EL (cell line): ENCODE results near the gene ITPKC.

ENCODE experiments used
- DNase-seq: peaks from one replicate; pipeline ENCODE4 v3.0.0-alpha.2; 2016

The ITPKC gene

GRCh38 chr19:40716482-40717324 is at the start of gene ITPKC, which contains the start of gene COQ8B:
Gene ITPKC, plus strand, starts transcription at chr19:40717112. Its CDS starts 24 bp downstream, at chr19:40717136.
Gene COQ8B, minus strand, starts transcription at chr19:40716886. Its CDS starts 2,254 bp downstream, at chr19:40714632.
- DNase-seq: peak; percentile 98

GRCh38 chr19:40667602-40668001 is 49.3 kb upstream of the ITPKC start:
- DNase-seq: no peak

GRCh38 chr19:40668991-40669614 is 47.8 kb upstream of the ITPKC start:
- DNase-seq: no peak

GRCh38 chr19:40671404-40671803 is 45.5 kb upstream of the ITPKC start:
- DNase-seq: no peak

GRCh38 chr19:40672038-40672437 is 44.9 kb upstream of the ITPKC start:
- no peak for DNase-seq

GRCh38 chr19:40672573-40673299 is 44.2 kb upstream of the ITPKC start:
- no peak for DNase-seq

- DNase-seq: no peak
Measured at GRCh38 chr19:40673397-40673796, 43.5 kb upstream of the ITPKC start.

- no peak for DNase-seq
Measured at GRCh38 chr19:40674291-40674690, 42.6 kb upstream of the ITPKC start.

GRCh38 chr19:40677156-40677555 is 39.8 kb upstream of the ITPKC start:
- no peak for DNase-seq

GRCh38 chr19:40681039-40681438 is 35.9 kb upstream of the ITPKC start:
- DNase-seq: no peak

GRCh38 chr19:40682431-40682964 is 34.4 kb upstream of the ITPKC start:
- DNase-seq: no peak

- DNase-seq: no peak
Measured at GRCh38 chr19:40683437-40683836, 33.5 kb upstream of the ITPKC start.

GRCh38 chr19:40684280-40684679 is 32.6 kb upstream of the ITPKC start:
- no peak for DNase-seq

GRCh38 chr19:40685016-40685526 is 31.8 kb upstream of the ITPKC start:
- DNase-seq: no peak

- DNase-seq: no peak
Measured at GRCh38 chr19:40685563-40685962, 31.3 kb upstream of the ITPKC start.

GRCh38 chr19:40686882-40687524 is 29.9 kb upstream of the ITPKC start:
- no peak for DNase-seq

- DNase-seq: peak; percentile 65
Measured at GRCh38 chr19:40687525-40688016, 29.3 kb upstream of the ITPKC start.

- no peak for DNase-seq
Measured at GRCh38 chr19:40688309-40688708, 28.6 kb upstream of the ITPKC start.

- DNase-seq: no peak
Measured at GRCh38 chr19:40688987-40689338, 27.9 kb upstream of the ITPKC start.

- no peak for DNase-seq
Measured at GRCh38 chr19:40689339-40690049, 27.4 kb upstream of the ITPKC start.

- DNase-seq: no peak
Measured at GRCh38 chr19:40690050-40690692, 26.7 kb upstream of the ITPKC start, which contains the start of gene NUMBL. Gene NUMBL, minus strand, starts transcription at chr19:40690651. Its CDS starts 168 bp downstream, at chr19:40690483.
